HAP-1 (cell line): Measurements from ENCODE around the gene NHLRC2.

Experiments used
- DNase-seq, 2 experiments: peaks; one replicate each; pipeline ENCODE4 v3.0.0-alpha.2; 2016 to 2020; ENCODE audit warnings: low spot score in 2 of 2
- H3K27me3 ChIP-seq: fragments of 250-450 bp; sonication (Bioruptor Pico); 2 replicates; pipeline ENCODE4 v1.5.1; 2020; ENCODE audit warnings: low read depth, mild to moderate bottlenecking, moderate library complexity
- H3K36me3 ChIP-seq: fragments of 250-450 bp; sonication (Bioruptor Pico); replicated peaks from 2 replicates; pipeline ENCODE4 v1.5.1; 2020; ENCODE audit warnings: mild to moderate bottlenecking
- H3K4me1 ChIP-seq: fragments of 250-450 bp; sonication (Bioruptor Pico); 2 replicates; pipeline ENCODE4 v1.5.1; 2020; ENCODE audit warnings: mild to moderate bottlenecking
- H3K4me3 ChIP-seq: fragments of 250-450 bp; sonication (Bioruptor Pico); 2 replicates; pipeline ENCODE4 v1.5.1; 2020; ENCODE audit warnings: mild to moderate bottlenecking, moderate library complexity
- H3K9me3 ChIP-seq: fragments of 250-450 bp; sonication (Bioruptor Pico); 2 replicates; pipeline ENCODE4 v1.5.1; 2020; ENCODE audit warnings: mild to moderate bottlenecking, moderate library complexity
- in situ Hi-C: fragments of 300-500 bp; cut with MboI; formaldehyde crosslinking; loops from 3 replicates; pipeline ENCODE4 v1.14.3; 2020; ENCODE audit warnings: low sequenced_read_pairs, inconsistent platforms, mixed read lengths

NHLRC2 gene

GRCh38 chr10:113907166-113907565 lies 52.7 kb downstream of the NHLRC2 start:
- Histone ChIP-seq H3K4me3 (no peak overlapping the region), H3K27me3 (no peaks in the 10 kb centered on the region), H3K4me1 (no peaks in the 10 kb centered on the region), H3K36me3 (peaks cover 54% of the 10 kb centered on the region), H3K9me3 (no peaks in the 10 kb centered on the region)
- no peak for DNase-seq
- in situ Hi-C loops, result no loop called here

- no peaks in the 10 kb centered on the region for H3K4me1 ChIP-seq
- in situ Hi-C loops, result no loop called here
- DNase-seq, result no peak
- no peaks in the 10 kb centered on the region for H3K9me3 ChIP-seq
- H3K36me3 ChIP-seq, result peaks cover 49% of the 10 kb centered on the region
- no peaks in the 10 kb centered on the region for H3K27me3 ChIP-seq
- H3K4me3 ChIP-seq, result no peak overlapping the region
Observed at GRCh38 chr10:113908236-113908635, 53.8 kb downstream of the NHLRC2 start.

GRCh38 chr10:113911113-113911512 lies 56.7 kb downstream of the NHLRC2 start:
- DNase-seq, result no peak
- Histone ChIP-seq H3K4me3 (no peak overlapping the region), H3K27me3 (no peaks in the 10 kb centered on the region), H3K36me3 (peaks cover 30% of the 10 kb centered on the region), H3K4me1 (no peaks in the 10 kb centered on the region), H3K9me3 (no peaks in the 10 kb centered on the region)
- in situ Hi-C loops, result no loop called here

- in situ Hi-C loops, result no loop called here
- no peak overlapping the region for H3K4me3 ChIP-seq
- H3K4me1 ChIP-seq, result no peaks in the 10 kb centered on the region
- no peaks in the 10 kb centered on the region for H3K27me3 ChIP-seq
- DNase-seq, result no peak
- H3K36me3 ChIP-seq, result peaks cover 30% of the 10 kb centered on the region
- no peaks in the 10 kb centered on the region for H3K9me3 ChIP-seq
Observed at GRCh38 chr10:113911839-113912238, 57.4 kb downstream of the NHLRC2 start.

GRCh38 chr10:113912582-113912981 lies 58.1 kb downstream of the NHLRC2 start:
- H3K9me3 ChIP-seq, result no peaks in the 10 kb centered on the region
- peaks cover 24% of the 10 kb centered on the region for H3K36me3 ChIP-seq
- no peak overlapping the region for H3K4me3 ChIP-seq
- no peaks in the 10 kb centered on the region for H3K27me3 ChIP-seq
- H3K4me1 ChIP-seq, result no peaks in the 10 kb centered on the region
- in situ Hi-C loops, result no loop called here
- DNase-seq, result no peak

- Histone ChIP-seq H3K4me1 (no peaks in the 10 kb centered on the region), H3K36me3 (peaks cover 11% of the 10 kb centered on the region; the same call in 1 of the 2 replicates), H3K27me3 (no peaks in the 10 kb centered on the region), H3K4me3 (no peak overlapping the region), H3K9me3 (no peaks in the 10 kb centered on the region)
- no peak for DNase-seq
- in situ Hi-C loops, result no loop called here
Observed at GRCh38 chr10:113914956-113915355, 60.5 kb downstream of the NHLRC2 start.

- Histone ChIP-seq H3K36me3 (peaks cover 10% of the 10 kb centered on the region; the same call in 1 of the 2 replicates), H3K4me1 (no peaks in the 10 kb centered on the region), H3K27me3 (no peaks in the 10 kb centered on the region), H3K4me3 (no peak overlapping the region), H3K9me3 (no peaks in the 10 kb centered on the region)
- no peak for DNase-seq
- in situ Hi-C loops, result no loop called here
Observed at GRCh38 chr10:113915540-113915939, 61.1 kb downstream of the NHLRC2 start.

- no peak overlapping the region for H3K4me3 ChIP-seq
- DNase-seq, result no peak
- in situ Hi-C loops, result no loop called here
- H3K27me3 ChIP-seq, result no peaks in the 10 kb centered on the region
- no peaks in the 10 kb centered on the region for H3K9me3 ChIP-seq
- H3K36me3 ChIP-seq, result peaks cover 6% of the 10 kb centered on the region; the same call in 1 of the 2 replicates
- H3K4me1 ChIP-seq, result no peaks in the 10 kb centered on the region
Observed at GRCh38 chr10:113916053-113916452, 61.6 kb downstream of the NHLRC2 start.

GRCh38 chr10:113917636-113918035 lies 63.2 kb downstream of the NHLRC2 start:
- in situ Hi-C loops, result no loop called here
- no peaks in the 10 kb centered on the region for H3K27me3 ChIP-seq
- H3K9me3 ChIP-seq, result no peaks in the 10 kb centered on the region
- no peak for DNase-seq
- no peaks in the 10 kb centered on the region for H3K4me1 ChIP-seq
- H3K36me3 ChIP-seq, result no peaks in the 10 kb centered on the region
- no peak overlapping the region for H3K4me3 ChIP-seq

- DNase-seq, result no peak
- no peaks in the 10 kb centered on the region for H3K4me1 ChIP-seq
- H3K4me3 ChIP-seq, result no peak overlapping the region
- H3K36me3 ChIP-seq, result no peaks in the 10 kb centered on the region
- in situ Hi-C loops, result no loop called here
- H3K27me3 ChIP-seq, result no peaks in the 10 kb centered on the region
- no peaks in the 10 kb centered on the region for H3K9me3 ChIP-seq
Observed at GRCh38 chr10:113920114-113920513, 65.7 kb downstream of the NHLRC2 start.

- in situ Hi-C loops, result no loop called here
Observed at GRCh38 chr10:113920875-113921274, 66.4 kb downstream of the NHLRC2 start.

GRCh38 chr10:113921561-113922370 lies 67.3 kb downstream of the NHLRC2 start:
- Histone ChIP-seq H3K4me1 (no peaks in the 10 kb centered on the region), H3K36me3 (no peaks in the 10 kb centered on the region), H3K27me3 (no peaks in the 10 kb centered on the region), H3K4me3 (no peak overlapping the region), H3K9me3 (no peaks in the 10 kb centered on the region)
- in situ Hi-C loops, result no loop called here
- no peak for DNase-seq

More at GRCh38 chr10:113920875-113921274, 66.4 kb downstream of the NHLRC2 start:
- no peak for DNase-seq
- no peaks in the 10 kb centered on the region for H3K36me3 ChIP-seq
- H3K4me1 ChIP-seq, result no peaks in the 10 kb centered on the region
- H3K4me3 ChIP-seq, result no peak overlapping the region
- no peaks in the 10 kb centered on the region for H3K9me3 ChIP-seq
- H3K27me3 ChIP-seq, result no peaks in the 10 kb centered on the region

GRCh38 chr10:113922787-113923570 lies 68.5 kb downstream of the NHLRC2 start:
- H3K36me3 ChIP-seq, result no peaks in the 10 kb centered on the region
- DNase-seq, result no peak
- in situ Hi-C loops, result no loop called here

GRCh38 chr10:113924186-113924585 lies 69.7 kb downstream of the NHLRC2 start:
- no peak overlapping the region for H3K4me3 ChIP-seq
- H3K36me3 ChIP-seq, result no peaks in the 10 kb centered on the region
- in situ Hi-C loops, result no loop called here
- H3K4me1 ChIP-seq, result no peaks in the 10 kb centered on the region
- no peak for DNase-seq
- H3K27me3 ChIP-seq, result no peaks in the 10 kb centered on the region
- H3K9me3 ChIP-seq, result no peaks in the 10 kb centered on the region

More at GRCh38 chr10:113922787-113923570, 68.5 kb downstream of the NHLRC2 start:
- no peaks in the 10 kb centered on the region for H3K27me3 ChIP-seq
- H3K4me1 ChIP-seq, result no peaks in the 10 kb centered on the region
- no peaks in the 10 kb centered on the region for H3K9me3 ChIP-seq
- no peak overlapping the region for H3K4me3 ChIP-seq
